Stimulated activated naive CD8-positive, alpha-beta T cell treated with anti-CD3 and anti-CD28 coated beads, Interleukin-15, Interleukin-2, amounts not matched to agents 100 ng/mL and 50 ng/mL, for 24 hours (primary cell): Measurements from ENCODE around the gene MINK1.
"Not testable (repeated sequence)": the region's sequence is repeated elsewhere in the genome, so short reads cannot be mapped to it uniquely, and the experiment has no call there.

Experiments
- H3K27ac Mint-ChIP-seq: one replicate; pipeline ENCODE4 v1.8.0; 2021; ENCODE audit warnings: mild to moderate bottlenecking, mixed read lengths
- H3K27me3 Mint-ChIP-seq: one replicate; pipeline ENCODE4 v1.8.0; 2021; ENCODE audit warnings: mixed read lengths
- H3K36me3 Mint-ChIP-seq: one replicate; pipeline ENCODE4 v1.8.0; 2021; ENCODE audit warnings: low read depth, mixed read lengths
- H3K4me1 Mint-ChIP-seq: one replicate; pipeline ENCODE4 v1.8.0; 2021; ENCODE audit warnings: low read depth, mixed read lengths
- H3K4me3 Mint-ChIP-seq: one replicate; pipeline ENCODE4 v1.8.0; 2021; ENCODE audit warnings: mild to moderate bottlenecking, mixed read lengths
- H3K9me3 Mint-ChIP-seq: one replicate; pipeline ENCODE4 v1.8.0; 2021; ENCODE audit warnings: mixed read lengths

Gene MINK1

GRCh38 chr17:4901648-4902344 is 68.7 kb downstream of the MINK1 start:
- Mint-ChIP-seq H3K27me3 (no peaks in the 10 kb centered on the region), H3K4me1 (peaks cover 45% of the 10 kb centered on the region), H3K36me3 (no peaks in the 10 kb centered on the region), H3K27ac (no peak overlapping the region), H3K9me3 (no peaks in the 10 kb centered on the region), H3K4me3 (peak overlapping the region; percentile 87)

GRCh38 chr17:4902540-4902939 is 69.4 kb downstream of the MINK1 start:
- peak overlapping the region; percentile 45 for H3K27ac Mint-ChIP-seq
- no peaks in the 10 kb centered on the region for H3K9me3 Mint-ChIP-seq
- peaks cover 45% of the 10 kb centered on the region for H3K4me1 Mint-ChIP-seq
- H3K4me3 Mint-ChIP-seq, result no peak overlapping the region
- no peaks in the 10 kb centered on the region for H3K36me3 Mint-ChIP-seq
- no peaks in the 10 kb centered on the region for H3K27me3 Mint-ChIP-seq

GRCh38 chr17:4903051-4903818 is 70.1 kb downstream of the MINK1 start, which contains the start of gene CHRNE:
TSS of gene CHRNE (minus strand) at chr17:4903098. CDS start at chr17:4903063, 35 bp downstream.
- no peaks in the 10 kb centered on the region for H3K36me3 Mint-ChIP-seq
- peak within 1 kb of the TSS; percentile 54 for H3K27ac Mint-ChIP-seq
- H3K27me3 Mint-ChIP-seq, result no peaks in the 10 kb centered on the region
- no peaks in the 10 kb centered on the region for H3K9me3 Mint-ChIP-seq
- H3K4me1 Mint-ChIP-seq, result peaks cover 44% of the 10 kb centered on the region
- peak within 1 kb of the TSS; percentile 70 for H3K4me3 Mint-ChIP-seq

DNA sequence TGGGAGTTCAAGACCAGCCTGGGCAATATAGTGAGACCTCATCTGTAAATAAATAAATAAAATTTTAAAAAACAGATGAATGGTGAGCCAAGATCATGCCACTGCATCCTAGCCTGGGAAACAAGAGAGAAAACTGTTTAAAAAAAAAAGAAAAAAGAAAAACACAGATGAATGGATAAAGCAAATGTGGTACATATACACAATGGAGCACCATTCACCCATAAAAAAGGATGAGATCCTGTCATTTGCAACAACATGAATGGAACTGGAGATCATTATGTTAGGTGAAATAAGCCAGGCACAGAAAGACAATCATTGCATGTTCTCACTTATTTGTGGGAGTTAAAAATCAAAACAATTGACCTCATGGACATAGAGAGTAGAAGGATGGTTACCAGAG is 73.5 kb downstream of the MINK1 start:
- H3K27ac Mint-ChIP-seq, result not testable (repeated sequence)

DNA sequence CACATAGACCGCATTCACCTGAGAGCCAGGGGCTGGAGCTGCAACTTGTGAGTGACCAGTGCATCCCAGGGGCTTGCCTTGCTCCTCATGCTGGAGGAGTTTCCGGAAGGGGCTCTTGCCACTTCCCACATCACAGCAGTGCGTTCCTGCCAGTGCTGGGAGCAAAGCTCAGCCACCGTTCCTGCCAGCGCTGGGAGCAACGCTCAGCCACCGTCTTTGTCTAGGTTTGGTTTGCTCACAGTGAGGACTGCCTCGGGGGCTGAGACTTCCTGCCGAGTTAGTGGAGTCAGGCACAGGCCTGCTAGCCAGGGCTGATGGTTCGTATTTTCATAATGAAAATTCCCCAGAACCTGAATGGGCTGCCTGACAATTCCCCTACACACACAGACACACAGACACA is 75.2 kb downstream of the MINK1 start:
- H3K27me3 Mint-ChIP-seq, result no peaks in the 10 kb centered on the region
- no peaks in the 10 kb centered on the region for H3K36me3 Mint-ChIP-seq
- H3K4me1 Mint-ChIP-seq, result peaks cover 5% of the 10 kb centered on the region
- no peak overlapping the region for H3K27ac Mint-ChIP-seq
- no peaks in the 10 kb centered on the region for H3K9me3 Mint-ChIP-seq
- H3K4me3 Mint-ChIP-seq, result no peak overlapping the region

More for the DNA sequence above, 73.5 kb downstream of the MINK1 start:
- H3K4me1 Mint-ChIP-seq, result peaks cover 19% of the 10 kb centered on the region
- H3K36me3 Mint-ChIP-seq, H3K27me3 Mint-ChIP-seq, H3K4me3 Mint-ChIP-seq, H3K9me3 Mint-ChIP-seq: not testable (repeated sequence)

DNA sequence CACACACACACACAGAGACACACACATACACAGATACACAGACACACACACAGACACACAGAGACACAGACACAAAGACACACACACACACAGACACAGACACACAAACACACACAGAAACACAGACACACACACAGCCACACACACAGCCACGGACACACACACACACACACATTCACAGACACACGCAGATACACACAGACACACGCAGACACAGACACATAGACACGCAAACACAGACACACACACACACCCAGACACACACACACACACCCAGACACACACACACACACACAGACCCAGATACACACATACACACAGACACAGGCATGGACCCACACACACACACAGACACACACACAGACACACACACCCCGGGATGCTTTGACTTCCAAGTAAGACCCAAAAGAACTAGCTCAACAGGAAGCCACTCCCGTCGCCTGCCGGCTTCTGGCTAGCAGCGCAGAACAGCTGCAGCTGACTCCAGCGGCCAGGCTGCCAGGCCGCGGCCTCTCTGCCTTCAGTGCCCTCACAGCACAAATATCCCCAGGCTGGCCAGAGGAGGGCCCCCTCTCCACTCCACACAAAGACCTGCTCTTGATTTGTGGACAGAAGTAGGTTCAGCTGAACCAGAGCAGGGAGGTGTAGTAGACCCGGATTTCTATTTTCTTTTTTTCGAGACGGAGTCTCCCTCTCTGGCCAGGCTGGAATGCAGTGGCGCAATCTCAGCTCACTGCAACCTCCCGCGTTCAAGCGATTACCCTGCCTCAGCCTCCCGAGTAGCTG is 75.8 kb downstream of the MINK1 start:
- H3K9me3 Mint-ChIP-seq, result no peaks in the 10 kb centered on the region
- no peaks in the 10 kb centered on the region for H3K4me1 Mint-ChIP-seq
- H3K36me3 Mint-ChIP-seq, result no peaks in the 10 kb centered on the region
- no peak overlapping the region for H3K27ac Mint-ChIP-seq
- no peak overlapping the region for H3K4me3 Mint-ChIP-seq
- H3K27me3 Mint-ChIP-seq, result no peaks in the 10 kb centered on the region

DNA sequence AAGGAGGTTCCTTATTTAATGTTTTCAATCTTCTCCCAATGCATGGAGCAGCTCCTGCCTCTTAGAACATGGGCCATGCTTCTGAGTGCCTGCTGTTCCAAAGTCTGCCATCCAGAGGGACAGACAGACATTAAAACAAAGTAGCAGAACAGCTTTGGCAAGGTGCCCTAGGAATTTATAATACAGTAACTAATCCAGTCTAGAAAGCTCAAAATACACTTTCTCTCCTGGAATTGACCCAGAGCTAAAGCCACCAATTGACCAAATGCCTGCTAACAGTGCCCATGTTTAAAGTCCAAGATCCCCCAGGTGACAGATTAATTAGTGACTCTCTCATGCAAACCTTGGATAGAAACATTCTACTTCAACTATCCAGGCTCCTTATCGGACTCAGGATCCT is 80.9 kb downstream of the MINK1 start:
- H3K36me3 Mint-ChIP-seq, result no peaks in the 10 kb centered on the region
- no peak overlapping the region for H3K4me3 Mint-ChIP-seq
- no peaks in the 10 kb centered on the region for H3K4me1 Mint-ChIP-seq
- no peaks in the 10 kb centered on the region for H3K9me3 Mint-ChIP-seq
- no peaks in the 10 kb centered on the region for H3K27me3 Mint-ChIP-seq
- H3K27ac Mint-ChIP-seq, result no peak overlapping the region

GRCh38 chr17:4914551-4914950 is 81.4 kb downstream of the MINK1 start:
- H3K4me1 Mint-ChIP-seq, H3K27me3 Mint-ChIP-seq, H3K4me3 Mint-ChIP-seq, H3K36me3 Mint-ChIP-seq, H3K9me3 Mint-ChIP-seq, H3K27ac Mint-ChIP-seq: not testable (repeated sequence)

- Mint-ChIP-seq H3K36me3 (no peaks in the 10 kb centered on the region), H3K9me3 (no peaks in the 10 kb centered on the region), H3K4me3 (no peak overlapping the region), H3K27ac (no peak overlapping the region), H3K27me3 (no peaks in the 10 kb centered on the region), H3K4me1 (peaks cover 3% of the 10 kb centered on the region)
Measured at GRCh38 chr17:4919511-4920047, 86.4 kb downstream of the MINK1 start.

- Mint-ChIP-seq H3K27me3 (no peaks in the 10 kb centered on the region), H3K9me3 (no peaks in the 10 kb centered on the region), H3K4me3 (no peak overlapping the region), H3K27ac (no peak overlapping the region), H3K36me3 (no peaks in the 10 kb centered on the region), H3K4me1 (peaks cover 3% of the 10 kb centered on the region)
Measured at GRCh38 chr17:4920351-4921048, 87.4 kb downstream of the MINK1 start.

GRCh38 chr17:4921320-4921719 is 88.2 kb downstream of the MINK1 start:
- no peaks in the 10 kb centered on the region for H3K9me3 Mint-ChIP-seq
- peaks cover 4% of the 10 kb centered on the region for H3K4me1 Mint-ChIP-seq
- H3K36me3 Mint-ChIP-seq, result no peaks in the 10 kb centered on the region
- no peak overlapping the region for H3K27ac Mint-ChIP-seq
- no peaks in the 10 kb centered on the region for H3K27me3 Mint-ChIP-seq
- no peak overlapping the region for H3K4me3 Mint-ChIP-seq

GRCh38 chr17:4926577-4927335 is 93.6 kb downstream of the MINK1 start:
- H3K27me3 Mint-ChIP-seq, H3K4me1 Mint-ChIP-seq, H3K9me3 Mint-ChIP-seq, H3K4me3 Mint-ChIP-seq, H3K27ac Mint-ChIP-seq: not testable (repeated sequence)
- H3K36me3 Mint-ChIP-seq, result peaks cover 18% of the 10 kb centered on the region

DNA sequence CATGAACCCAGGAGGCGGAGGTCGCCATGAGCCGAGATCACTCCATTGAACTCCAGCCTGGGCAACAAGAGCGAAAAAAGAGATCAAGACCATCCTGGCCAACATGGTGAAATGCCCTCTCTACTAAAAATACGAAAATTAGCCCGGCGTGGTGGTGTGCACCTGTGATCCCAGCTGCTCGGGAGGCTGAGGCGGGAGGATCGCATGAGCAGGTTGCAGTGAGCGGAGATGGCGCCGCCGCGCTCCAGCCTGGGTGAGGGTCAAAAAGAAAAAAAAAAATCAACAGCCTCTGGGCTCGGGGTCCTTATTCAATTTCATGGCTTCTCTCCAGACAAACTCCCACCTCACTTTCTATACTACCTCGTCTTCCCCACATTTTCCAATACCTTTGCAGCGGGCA is 95.7 kb downstream of the MINK1 start:
- peaks cover 18% of the 10 kb centered on the region for H3K36me3 Mint-ChIP-seq
- H3K9me3 Mint-ChIP-seq, result no peaks in the 10 kb centered on the region
- no peaks in the 10 kb centered on the region for H3K27me3 Mint-ChIP-seq
- H3K27ac Mint-ChIP-seq, result no peak overlapping the region
- peaks cover 10% of the 10 kb centered on the region for H3K4me1 Mint-ChIP-seq
- no peak overlapping the region for H3K4me3 Mint-ChIP-seq

DNA sequence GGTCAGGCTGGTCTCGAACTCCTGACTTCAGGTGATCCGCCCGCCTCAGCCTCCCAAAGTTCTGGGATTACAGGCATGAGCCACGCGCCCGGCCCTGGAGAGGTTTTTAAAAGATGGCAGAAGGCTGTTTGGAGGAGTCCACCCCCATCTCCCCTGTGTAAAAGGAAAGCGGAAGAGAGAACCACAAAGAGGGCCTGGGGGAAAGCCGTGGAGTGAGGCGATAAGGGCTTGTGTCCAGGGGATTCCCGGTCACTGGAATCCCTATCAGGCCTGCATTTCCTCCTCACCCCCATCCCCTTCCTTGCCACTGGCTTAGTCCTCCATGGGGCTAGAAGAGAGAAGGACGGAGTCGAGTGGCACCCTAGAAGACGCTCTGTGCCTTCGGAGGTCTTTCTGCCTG is 98.8 kb downstream of the MINK1 start, which contains the start of gene GP1BA:
TSS of gene GP1BA (plus strand) at position 315 of the 400 bp plus-strand sequence. CDS start 328 bp downstream, outside the sequence.
- peaks cover 14% of the 10 kb centered on the region for H3K4me1 Mint-ChIP-seq
- peak within 1 kb of the TSS; percentile 40 for H3K4me3 Mint-ChIP-seq
- H3K9me3 Mint-ChIP-seq, result no peaks in the 10 kb centered on the region
- H3K36me3 Mint-ChIP-seq, result peaks cover 26% of the 10 kb centered on the region
- H3K27ac Mint-ChIP-seq, result no peak within 1 kb of the TSS
- no peaks in the 10 kb centered on the region for H3K27me3 Mint-ChIP-seq
